Activated T-cell treated with anti-CD3 and anti-CD28 coated beads, Interleukin-2, amount 50 U/mL, for 4 hours (primary cell): ENCODE data around the gene GRM4. TPM values are rescaled to one million over a fixed set of nuclear protein-coding genes. Genes with fewer than 3 reads are reported as not detected.

Experiments used
- ATAC-seq, 2 donors: fragments of 200-7000 bp; cut with Tn5 transposase; one replicate each; pipeline ENCODE4 v1.10.0; 2021
- DNase-seq: peaks from one replicate; pipeline ENCODE4 v3.0.0-alpha.2; 2020
- H3K27me3 Mint-ChIP-seq: one replicate; pipeline ENCODE4 v1.8.0; 2021; ENCODE audit warnings: low read depth, mixed read lengths
- H3K36me3 Mint-ChIP-seq: one replicate; pipeline ENCODE4 v1.8.0; 2022; ENCODE audit warnings: mixed read lengths; ENCODE audit not compliant: insufficient read depth
- H3K4me1 Mint-ChIP-seq: one replicate; pipeline ENCODE4 v1.8.0; 2021; ENCODE audit warnings: low read depth, mixed read lengths
- H3K4me3 Mint-ChIP-seq: one replicate; pipeline ENCODE4 v1.8.0; 2021; ENCODE audit warnings: mild to moderate bottlenecking, moderate library complexity, mixed read lengths
- H3K9me3 Mint-ChIP-seq: one replicate; pipeline ENCODE4 v1.8.0; 2021; ENCODE audit warnings: mixed read lengths
- total RNA-seq, 3 donors: library from RNA; stranded (reverse); gene quantifications; one replicate each; pipeline ENCODE4 v1.2.1, GENCODE V29; 2021

Gene GRM4
- total RNA-seq, 3 donors from 2014 or later, result 0.25 to 0.29 TPM; not detected in 1

- no peak for ATAC-seq
- Mint-ChIP-seq H3K9me3 (no peaks in the 10 kb centered on the region), H3K36me3 (no peaks in the 10 kb centered on the region), H3K4me3 (no peak overlapping the region), H3K27me3 (peaks cover 22% of the 10 kb centered on the region), H3K4me1 (no peaks in the 10 kb centered on the region)
- DNase-seq, result no peak
Measured at GRCh38 chr6:34099878-34100277, 46.0 kb downstream of the GRM4 start.

- Mint-ChIP-seq H3K36me3 (no peaks in the 10 kb centered on the region), H3K4me1 (no peaks in the 10 kb centered on the region), H3K27me3 (peaks cover 28% of the 10 kb centered on the region), H3K4me3 (no peak overlapping the region), H3K9me3 (no peaks in the 10 kb centered on the region)
- ATAC-seq, result no peak
- DNase-seq, result no peak
Measured at GRCh38 chr6:34098045-34098936, 47.6 kb downstream of the GRM4 start.

DNA sequence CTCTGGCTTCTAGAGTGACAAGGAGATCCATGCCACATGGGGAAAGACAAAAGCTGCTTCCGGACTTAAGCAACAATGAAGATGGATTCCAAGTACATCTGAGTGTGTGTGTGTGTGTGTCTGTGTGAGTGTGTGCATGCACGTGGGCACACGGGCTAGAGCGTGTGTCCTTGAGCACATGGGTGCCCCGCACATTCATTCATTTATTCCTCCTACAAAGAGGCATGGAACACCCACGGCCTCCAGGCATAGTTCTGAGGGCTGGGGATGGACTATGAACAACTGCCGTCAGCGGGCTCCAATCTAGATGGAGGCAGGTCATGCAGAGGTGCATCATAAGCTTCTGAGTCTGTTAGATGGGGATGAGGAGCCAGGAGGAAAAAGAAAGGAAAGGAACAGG, 49.1 kb downstream of the GRM4 start:
- H3K9me3 Mint-ChIP-seq, result no peaks in the 10 kb centered on the region
- peaks cover 33% of the 10 kb centered on the region for H3K27me3 Mint-ChIP-seq
- no peaks in the 10 kb centered on the region for H3K36me3 Mint-ChIP-seq
- H3K4me1 Mint-ChIP-seq, result no peaks in the 10 kb centered on the region
- no peak overlapping the region for H3K4me3 Mint-ChIP-seq
- DNase-seq (no peak), ATAC-seq (no peak)

DNA sequence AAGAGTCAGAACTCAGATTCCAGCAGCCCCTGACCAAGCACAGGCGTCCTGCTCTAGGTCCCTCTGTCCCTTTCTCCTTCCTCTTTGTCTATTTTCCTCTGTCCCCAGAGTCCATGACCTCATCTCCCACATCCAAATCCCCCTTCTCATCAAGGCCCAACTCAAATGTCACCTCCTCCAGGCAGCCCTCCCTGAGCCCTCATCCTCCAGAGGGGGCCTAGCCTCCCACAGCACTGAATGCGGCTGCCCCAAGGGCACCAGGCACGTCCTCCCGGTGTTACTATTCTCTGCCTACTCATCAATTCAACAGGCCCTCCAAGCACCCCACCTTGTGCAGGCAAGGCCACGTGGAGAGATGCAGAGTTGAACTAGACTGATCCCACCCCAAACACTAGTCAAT, 49.7 kb downstream of the GRM4 start:
- H3K36me3 Mint-ChIP-seq, result no peaks in the 10 kb centered on the region

DNA sequence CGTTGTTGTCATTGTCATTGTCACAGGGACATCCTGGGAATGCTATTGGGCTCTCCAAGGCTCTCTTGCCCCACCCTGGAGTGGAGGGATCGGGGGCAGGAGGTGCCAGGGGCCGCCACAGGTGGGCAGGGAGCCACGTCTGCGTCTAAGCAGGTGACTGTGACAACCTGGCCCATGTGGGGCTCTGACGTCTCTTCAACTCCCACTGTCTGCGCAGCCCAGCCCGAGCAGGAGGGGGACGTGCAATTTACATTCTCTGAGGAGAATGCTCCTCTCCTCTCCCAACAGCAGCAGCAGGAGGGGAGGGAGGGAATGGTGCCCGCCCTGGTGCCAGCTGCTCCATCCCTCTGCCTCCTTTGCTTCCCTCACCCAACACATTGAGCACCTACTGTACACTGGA, 50.1 kb downstream of the GRM4 start:
- ATAC-seq, result no peak
- Mint-ChIP-seq H3K9me3 (no peaks in the 10 kb centered on the region), H3K4me3 (no peak overlapping the region), H3K36me3 (no peaks in the 10 kb centered on the region), H3K4me1 (no peaks in the 10 kb centered on the region), H3K27me3 (peaks cover 33% of the 10 kb centered on the region)
- no peak for DNase-seq

More for the DNA sequence above, 49.7 kb downstream of the GRM4 start:
- Mint-ChIP-seq H3K4me3 (no peak overlapping the region), H3K27me3 (peaks cover 33% of the 10 kb centered on the region), H3K4me1 (no peaks in the 10 kb centered on the region), H3K9me3 (no peaks in the 10 kb centered on the region)
- no peak for DNase-seq
- ATAC-seq, result no peak

GRCh38 chr6:34095136-34095505, 50.8 kb downstream of the GRM4 start:
- peaks cover 32% of the 10 kb centered on the region for H3K27me3 Mint-ChIP-seq
- no peak overlapping the region for H3K4me3 Mint-ChIP-seq
- DNase-seq, result no peak
- no peak for ATAC-seq
- no peaks in the 10 kb centered on the region for H3K4me1 Mint-ChIP-seq
- no peaks in the 10 kb centered on the region for H3K36me3 Mint-ChIP-seq
- no peaks in the 10 kb centered on the region for H3K9me3 Mint-ChIP-seq

DNA sequence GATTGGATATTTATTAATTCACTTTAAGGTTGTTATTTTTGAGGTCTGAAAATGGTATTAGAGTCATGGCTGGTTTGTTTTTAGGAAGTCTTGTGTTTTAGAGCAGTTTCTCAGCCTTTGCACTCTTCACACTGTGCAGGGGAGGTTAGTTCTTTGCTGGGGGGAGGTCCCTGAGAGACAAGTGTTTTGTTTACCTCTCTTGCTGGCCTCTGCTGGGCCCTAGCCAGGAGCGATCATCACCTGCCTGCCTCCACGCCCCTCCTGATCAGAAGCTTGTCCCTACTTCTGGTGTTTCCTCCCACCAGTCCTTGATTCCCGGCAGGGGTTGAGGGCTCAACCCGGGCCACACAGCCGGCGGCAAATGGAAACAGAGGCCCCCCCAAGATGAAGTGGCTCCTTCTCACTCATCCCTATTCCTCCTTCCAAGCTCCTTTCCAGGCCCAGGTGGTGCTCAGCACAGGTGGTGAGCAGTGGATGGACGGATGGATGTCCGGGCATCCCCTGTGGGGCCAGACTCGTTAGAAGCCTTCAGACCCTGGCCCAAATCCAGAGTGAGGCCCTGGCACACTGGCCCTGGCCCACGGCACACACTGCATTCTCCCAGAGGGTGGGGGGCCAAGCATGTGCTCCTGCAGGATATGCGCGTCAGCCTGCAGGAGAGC, 51.3 kb downstream of the GRM4 start:
- no peaks in the 10 kb centered on the region for H3K36me3 Mint-ChIP-seq
- no peaks in the 10 kb centered on the region for H3K9me3 Mint-ChIP-seq
- no peak for ATAC-seq
- no peak for DNase-seq
- peaks cover 32% of the 10 kb centered on the region for H3K27me3 Mint-ChIP-seq
- H3K4me3 Mint-ChIP-seq, result no peak overlapping the region
- H3K4me1 Mint-ChIP-seq, result no peaks in the 10 kb centered on the region

GRCh38 chr6:34093854-34094430, 51.9 kb downstream of the GRM4 start:
- no peaks in the 10 kb centered on the region for H3K9me3 Mint-ChIP-seq
- DNase-seq (no peak), ATAC-seq (no peak)
- no peaks in the 10 kb centered on the region for H3K4me1 Mint-ChIP-seq
- H3K4me3 Mint-ChIP-seq, result no peak overlapping the region
- H3K27me3 Mint-ChIP-seq, result peaks cover 29% of the 10 kb centered on the region
- no peaks in the 10 kb centered on the region for H3K36me3 Mint-ChIP-seq

GRCh38 chr6:34093206-34093605, 52.7 kb downstream of the GRM4 start:
- Mint-ChIP-seq H3K27me3 (peaks cover 29% of the 10 kb centered on the region), H3K4me1 (no peaks in the 10 kb centered on the region)

DNA sequence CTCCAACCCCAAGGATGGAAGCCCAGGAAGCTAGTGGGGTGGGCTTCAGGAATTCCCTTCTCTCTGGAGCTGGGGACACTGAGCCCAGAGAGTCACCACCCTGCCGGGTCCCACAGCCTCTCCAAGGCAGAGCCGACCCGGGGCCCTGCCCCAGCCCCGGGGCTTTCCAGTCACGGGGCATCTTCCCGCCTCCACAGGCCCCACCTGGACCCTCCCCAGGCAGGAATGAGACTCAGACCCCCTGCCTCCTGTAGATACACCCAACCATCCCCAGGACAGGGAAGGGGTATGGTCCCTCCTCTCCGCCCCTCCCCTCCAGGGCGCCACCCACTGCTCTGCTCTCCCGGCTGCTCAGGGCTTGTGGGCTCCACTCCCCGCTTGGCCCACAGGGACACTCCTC, 53.3 kb downstream of the GRM4 start:
- DNase-seq (no peak), ATAC-seq (no peak)
- H3K27me3 Mint-ChIP-seq, result peaks cover 29% of the 10 kb centered on the region
- no peak overlapping the region for H3K4me3 Mint-ChIP-seq
- no peaks in the 10 kb centered on the region for H3K4me1 Mint-ChIP-seq
- no peaks in the 10 kb centered on the region for H3K36me3 Mint-ChIP-seq
- H3K9me3 Mint-ChIP-seq, result no peaks in the 10 kb centered on the region

More at GRCh38 chr6:34093206-34093605, 52.7 kb downstream of the GRM4 start:
- H3K4me3 Mint-ChIP-seq, result no peak overlapping the region
- no peaks in the 10 kb centered on the region for H3K36me3 Mint-ChIP-seq
- DNase-seq (no peak), ATAC-seq (no peak)
- no peaks in the 10 kb centered on the region for H3K9me3 Mint-ChIP-seq

DNA sequence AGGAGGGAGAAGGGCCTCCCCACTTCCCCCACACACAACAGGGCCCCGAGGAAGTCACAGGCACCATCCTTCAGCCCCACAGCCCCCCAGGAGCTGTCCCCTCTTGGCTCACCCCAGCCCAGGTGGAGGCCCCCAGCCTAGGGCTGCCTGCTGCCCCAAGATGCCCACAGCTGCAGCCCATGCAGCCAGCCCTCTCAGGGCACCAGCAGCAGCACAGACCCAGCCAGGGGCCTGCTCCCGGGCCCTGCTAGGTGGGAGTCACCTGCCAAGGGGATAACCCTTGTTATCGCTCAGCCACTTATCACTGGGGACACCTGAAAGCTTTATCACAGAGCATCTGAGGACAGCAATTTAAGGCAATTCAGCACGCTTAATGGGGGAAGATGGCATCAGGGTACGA, 55.0 kb downstream of the GRM4 start:
- H3K27me3 Mint-ChIP-seq, result peaks cover 18% of the 10 kb centered on the region
- DNase-seq (no peak), ATAC-seq (no peak)
- no peaks in the 10 kb centered on the region for H3K4me1 Mint-ChIP-seq
- no peaks in the 10 kb centered on the region for H3K9me3 Mint-ChIP-seq
- no peak overlapping the region for H3K4me3 Mint-ChIP-seq
- H3K36me3 Mint-ChIP-seq, result no peaks in the 10 kb centered on the region

GRCh38 chr6:34090529-34090928, 55.4 kb downstream of the GRM4 start:
- H3K4me3 Mint-ChIP-seq, result no peak overlapping the region
- H3K27me3 Mint-ChIP-seq, result peaks cover 15% of the 10 kb centered on the region
- DNase-seq (no peak), ATAC-seq (no peak)
- H3K9me3 Mint-ChIP-seq, result no peaks in the 10 kb centered on the region
- H3K36me3 Mint-ChIP-seq, result no peaks in the 10 kb centered on the region
- H3K4me1 Mint-ChIP-seq, result no peaks in the 10 kb centered on the region

- Mint-ChIP-seq H3K36me3 (no peaks in the 10 kb centered on the region), H3K27me3 (no peaks in the 10 kb centered on the region), H3K9me3 (no peaks in the 10 kb centered on the region), H3K4me1 (no peaks in the 10 kb centered on the region), H3K4me3 (no peak overlapping the region)
- DNase-seq (no peak), ATAC-seq (no peak)
Measured at GRCh38 chr6:34086558-34086957, 59.3 kb downstream of the GRM4 start.

- Mint-ChIP-seq H3K4me3 (no peak overlapping the region), H3K9me3 (no peaks in the 10 kb centered on the region), H3K27me3 (peaks cover 4% of the 10 kb centered on the region), H3K36me3 (no peaks in the 10 kb centered on the region), H3K4me1 (no peaks in the 10 kb centered on the region)
- DNase-seq, result no peak
- ATAC-seq, result no peak
Measured at GRCh38 chr6:34085453-34086170, 60.3 kb downstream of the GRM4 start.
